ENCODE measurements around the gene IGF2BP2. TPM values are rescaled to one million over a fixed set of nuclear protein-coding genes. Genes with fewer than 3 reads are reported as not detected.
A peak's percentile ranks its signal among the peaks of the same experiment; 100 is the strongest.

The IGF2BP2 gene
- total and polyA plus RNA-seq, 2 of the 8 experiments (the other 6 are each of a cell fraction or from before 2014, with no cell fraction given) = 7.4 to 121 TPM

DNA sequence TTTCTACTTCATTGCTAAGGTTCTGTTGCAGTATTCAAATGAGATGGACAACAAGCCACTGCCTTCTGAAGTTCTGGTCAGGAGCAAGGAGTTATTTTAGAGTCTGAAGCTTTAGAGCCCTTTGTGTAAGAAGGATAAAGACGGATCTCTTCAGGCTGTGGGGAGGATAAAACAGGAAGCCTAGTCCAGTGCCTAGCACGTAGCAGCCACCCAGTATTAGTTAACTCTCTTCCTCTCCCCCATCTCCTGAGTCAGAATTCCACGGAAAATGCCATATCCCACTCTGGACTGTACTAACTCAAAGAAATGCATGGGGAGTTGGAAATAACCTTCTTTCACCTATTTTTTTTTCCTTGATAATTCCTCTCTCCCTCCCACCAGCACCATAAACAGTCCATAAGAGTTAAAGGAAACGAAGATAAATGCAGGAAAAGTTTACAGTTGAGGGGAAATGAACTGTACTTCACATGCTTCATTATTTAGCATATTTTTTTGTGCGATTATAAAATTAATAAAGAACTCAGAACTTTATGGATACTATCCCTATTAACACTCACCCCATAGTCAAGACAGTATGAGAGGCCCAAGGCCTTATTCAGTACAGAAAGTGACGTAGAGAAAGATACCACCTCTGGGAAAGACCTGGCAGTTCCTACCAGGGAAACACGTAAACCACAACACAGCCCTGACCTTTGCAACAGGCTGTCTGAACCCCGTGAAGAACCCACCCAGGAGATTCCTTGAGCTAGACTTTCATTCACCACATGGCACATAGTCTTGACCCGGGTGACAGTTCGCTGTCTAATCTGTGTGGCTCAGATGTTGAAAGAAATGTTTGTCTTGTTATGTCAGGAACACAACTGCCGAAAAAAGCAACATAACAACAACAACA, 9.2 kb downstream of the IGF2BP2 start:
- no peak overlapping the region for H4K5ac ChIP-seq (ENCODE audit: insufficient read length, low read depth, low read length)
- H4K91ac ChIP-seq (replicated peaks; ENCODE audit: insufficient read length, low read length) = no peak overlapping the region
- H3K4me3 ChIP-seq (ENCODE audit: extremely low read depth in 1 of 4, insufficient read depth in 2 of 4, low read depth in 3 of 4, low read length in 4 of 4) = peak overlapping the region in 1 of 4 experiments; percentile 6; a peak in 1 of 8 replicates
- no peak overlapping the region for H2BK15ac ChIP-seq (ENCODE audit: low read length)
- no peak for TF ChIP-seq TAF1 (IDR thresholded peaks at IDR 0.05; ENCODE audit: low read depth, low read length)
- TF ChIP-seq POU5F1 (IDR thresholded peaks at IDR 0.05; ENCODE audit: low read depth, low read length) = no peak
- TF ChIP-seq NRF1 (IDR thresholded peaks at IDR 0.05; ENCODE audit: low read depth, low read length) = no peak
- TF ChIP-seq RAD21 (IDR thresholded peaks at IDR 0.05 in 1 of 2, conservative IDR thresholded peaks at IDR 0.05 in 1 of 2; ENCODE audit: low read depth in 2 of 2, low read length in 2 of 2) = no peak
- no peak for TF ChIP-seq E2F6 (IDR thresholded peaks at IDR 0.05)
- no peak for TF ChIP-seq RXRA (IDR thresholded peaks at IDR 0.05; ENCODE audit: insufficient read depth, low read depth, low read length)
- TF ChIP-seq, protein P1, sequence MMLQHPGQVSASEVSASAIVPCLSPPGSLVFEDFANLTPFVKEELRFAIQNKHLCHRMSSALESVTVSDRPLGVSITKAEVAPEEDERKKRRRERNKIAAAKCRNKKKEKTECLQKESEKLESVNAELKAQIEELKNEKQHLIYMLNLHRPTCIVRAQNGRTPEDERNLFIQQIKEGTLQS (IDR thresholded peaks at IDR 0.05; ENCODE audit: insufficient read depth, low read depth, low read length) = no peak
- TF ChIP-seq BRCA1 (IDR thresholded peaks at IDR 0.05; ENCODE audit: low read depth, low read length) = no peak
- ChIA-PET POLR2A (ENCODE audit: partially characterized antibody) (interaction anchor here (0.7 to 3.2 kb wide), 7 partner anchors 8 to 122 kb away, joined by 3 to 26 read pairs (median 3); partner anchors contain the start of gene IGF2BP2), CTCF (ENCODE audit: partially characterized antibody) (interaction anchor here (1.1 kb wide), 2 partner anchors 11 to 155 kb away, joined by 3 to 4 read pairs; no protein-coding TSS in a partner anchor)
- no peaks in the 10 kb centered on the region; the same call in 1 of the 2 replicates for H3K79me1 ChIP-seq (ENCODE audit: low read depth, low read length)
- H3K56ac ChIP-seq (replicated peaks; ENCODE audit: insufficient read length, low read depth, low read length) = no peak overlapping the region
- FAIRE-seq = peak; percentile 81
- no peak for DNase-seq (ENCODE audit: low read depth in 1 of 2, low spot score in 2 of 2)
- no peak overlapping the region for H4K8ac ChIP-seq (ENCODE audit: extremely low read depth, insufficient read depth, low read length)
- H3K14ac ChIP-seq (ENCODE audit: insufficient read length) = no peak overlapping the region
- H3K36me3 ChIP-seq (ENCODE audit: control insufficient read depth in 2 of 4, insufficient read depth in 4 of 4, low read length in 3 of 4) = no peaks in the 10 kb centered on the region
- H3K23ac ChIP-seq (ENCODE audit: insufficient read length) = no peak overlapping the region
- peaks cover 10 to 45% (median 26%) of the 10 kb centered on the region in 4 experiments; a peak in 6 of 7 replicates for H3K4me1 ChIP-seq (replicated peaks in 1 of 4; ENCODE audit: control insufficient read depth in 3 of 4, insufficient read depth in 4 of 4, low read length in 3 of 4)
- H2BK12ac ChIP-seq (ENCODE audit: low read depth, low read length) = no peak overlapping the region
- peak overlapping the region in 1 of 4 experiments; percentile 59; a peak in 2 of 7 replicates for H3K9ac ChIP-seq (replicated peaks in 1 of 4; ENCODE audit: extremely low read depth in 1 of 4, low read depth in 3 of 4, low read length in 3 of 4)
- H3K4ac ChIP-seq (replicated peaks; ENCODE audit: insufficient read length, low read depth, low read length) = no peak overlapping the region
- no peak overlapping the region for H2BK5ac ChIP-seq (ENCODE audit: low read depth, low read length)
- peaks cover 4 to 6% of the 10 kb centered on the region in 2 experiments for H4K20me1 ChIP-seq (replicated peaks in 1 of 2; ENCODE audit: control insufficient read depth in 1 of 2, insufficient read depth in 2 of 2, low read length in 2 of 2)
- WGBS, 2 experiments (ENCODE audit: extremely low coverage in 1 of 2, insufficient coverage in 1 of 2, insufficient read length in 1 of 2, insufficient replicate concordance in 2 of 2, low coverage in 1 of 2, low lambda C conversion rate in 2 of 2, missing lambda C conversion rate in 1 of 2) = 56% methylated on average over 11 of the region's 11 CpGs; no CpG with 5 or more reads in 1 of the 2 experiments
- no peak overlapping the region for H3K27ac ChIP-seq (ENCODE audit: low read depth, low read length)
- no peak overlapping the region for H2AK5ac ChIP-seq (ENCODE audit: low read depth, low read length)
- 0 out of 2 replicates have a peak overlapping the region, but pooled peaks have one; percentile 1 for H3K18ac ChIP-seq (ENCODE audit: extremely low read depth, low read length)
- peaks cover 35 to 100% of the 10 kb centered on the region in 2 experiments for H3K79me2 ChIP-seq (ENCODE audit: control insufficient read depth in 1 of 2, insufficient read depth in 2 of 2, low read length in 2 of 2)
- no peak overlapping the region for H2BK20ac ChIP-seq (ENCODE audit: low read length)
- peak overlapping the region; percentile 6 to 20; a peak in 3 of 4 replicates for H3K4me2 ChIP-seq (ENCODE audit: insufficient read depth in 1 of 2, low read depth in 2 of 2, low read length in 2 of 2)
- no peaks in the 10 kb centered on the region for H3K9me3 ChIP-seq (ENCODE audit: insufficient read depth in 2 of 2, low read depth in 1 of 2, low read length in 1 of 2)
- H3K27me3 ChIP-seq (replicated peaks in 1 of 4; ENCODE audit: control insufficient read depth in 3 of 4, extremely low read depth in 1 of 4, insufficient read depth in 3 of 4, low read length in 3 of 4) = no peaks in the 10 kb centered on the region
- H2AFZ ChIP-seq (ENCODE audit: low read length) = no peak overlapping the region
- no peaks in the 10 kb centered on the region for H3K23me2 ChIP-seq (ENCODE audit: low read depth, low read length)
- H2BK120ac ChIP-seq (replicated peaks; ENCODE audit: low read depth, low read length) = no peak overlapping the region

Data from H1 (cell line).